Duodenal mucosa (tissue), 2 donors: Measurements from ENCODE around the gene CADM1.

ENCODE experiments used
- H3K27ac ChIP-seq: one replicate; pipeline ENCODE4 v1.7.0; 2013; ENCODE audit warnings: low read depth, low read length
- H3K27me3 ChIP-seq, 2 donors: one replicate each; pipeline ENCODE4 v1.7.0; 2013; ENCODE audit warnings: low read length in 2 of 2, control low read depth in 1 of 2; ENCODE audit not compliant: insufficient read depth in 2 of 2, control insufficient read depth in 1 of 2
- H3K36me3 ChIP-seq, 2 donors: one replicate each; pipeline ENCODE4 v1.7.0; 2013; ENCODE audit warnings: low read length in 2 of 2, control low read depth in 1 of 2; ENCODE audit not compliant: insufficient read depth in 2 of 2, control insufficient read depth in 1 of 2
- H3K4me1 ChIP-seq, 2 donors: one replicate each; pipeline ENCODE4 v1.7.0; 2013; ENCODE audit warnings: low read length in 2 of 2, control low read depth in 1 of 2; ENCODE audit not compliant: insufficient read depth in 2 of 2, control insufficient read depth in 1 of 2
- H3K4me3 ChIP-seq, 2 donors: one replicate each; pipeline ENCODE4 v1.7.0; 2013; ENCODE audit warnings: low read length in 2 of 2, low read depth in 1 of 2
- H3K9ac ChIP-seq, 2 donors: one replicate each; pipeline ENCODE4 v1.7.0; 2013; ENCODE audit warnings: low read length in 2 of 2, low read depth in 1 of 2
- H3K9me3 ChIP-seq, 2 donors: one replicate each; pipeline ENCODE4 v1.7.0; 2013; ENCODE audit warnings: low read length in 2 of 2, control low read depth in 1 of 2; ENCODE audit not compliant: control insufficient read depth in 1 of 2

The CADM1 gene

DNA sequence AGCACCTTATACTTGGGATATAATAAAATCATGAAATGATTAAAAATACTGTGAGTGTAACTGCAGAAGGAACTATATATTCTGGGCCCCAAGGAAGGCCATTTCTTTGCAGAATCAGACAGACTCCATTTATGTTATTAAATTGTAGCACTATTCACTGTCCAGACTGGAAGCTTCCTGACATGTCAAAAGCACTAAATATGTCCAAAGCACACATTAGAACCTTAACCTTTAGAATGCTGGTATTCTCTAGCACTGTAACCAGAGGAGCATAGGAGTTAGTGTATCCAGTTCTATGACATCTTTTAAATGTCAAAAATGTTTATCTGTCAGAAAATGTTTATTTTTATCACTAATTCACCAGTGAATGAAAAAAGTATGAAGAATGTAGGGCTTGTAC is 246.9 kb downstream of the CADM1 start:
- Histone ChIP-seq H3K4me3 (no peak overlapping the region), H3K27ac (no peak overlapping the region), H3K9ac (no peak overlapping the region), H3K36me3 (no peaks in the 10 kb centered on the region), H3K4me1 (no peaks in the 10 kb centered on the region), H3K9me3 (no peaks in the 10 kb centered on the region), H3K27me3 (no peaks in the 10 kb centered on the region)

DNA sequence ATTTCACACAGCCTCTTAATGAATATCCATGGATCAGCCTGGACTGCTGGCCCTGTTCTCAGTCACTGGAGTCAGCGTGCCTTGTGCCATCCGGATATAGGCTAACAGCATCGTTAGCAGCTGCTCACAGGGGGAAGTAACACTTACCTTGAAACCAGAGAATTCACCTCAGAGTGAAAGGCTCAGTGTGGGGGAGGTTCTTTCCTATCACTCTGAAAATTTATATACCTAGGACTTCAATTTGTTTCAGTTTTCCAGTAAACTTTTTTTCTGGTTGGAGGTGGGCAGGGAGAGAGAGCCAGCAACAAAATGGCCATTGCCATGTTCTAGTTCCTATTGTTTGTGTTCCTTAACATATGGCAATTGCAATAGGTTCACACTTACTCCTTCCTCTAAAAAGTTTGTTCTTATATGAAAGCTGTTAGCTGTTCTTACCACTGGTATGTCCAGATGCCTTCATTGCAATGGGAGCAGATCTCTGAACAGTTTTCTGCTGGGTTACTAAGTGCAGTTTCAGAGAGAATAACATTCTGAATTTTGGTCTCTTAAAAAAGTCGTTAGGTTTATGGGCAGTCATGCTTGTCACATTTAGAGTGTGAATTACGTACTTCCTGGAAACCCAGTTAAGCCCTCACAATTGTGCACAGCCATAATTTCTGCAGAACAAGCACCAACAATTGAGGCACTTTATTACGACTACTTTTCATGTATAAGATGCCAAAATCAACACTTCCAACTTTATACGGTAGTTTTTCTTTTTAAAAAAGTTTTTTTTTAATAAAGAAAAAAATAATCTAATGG is 247.6 kb downstream of the CADM1 start:
- H3K4me1 ChIP-seq, result no peaks in the 10 kb centered on the region
- H3K4me3 ChIP-seq, result no peak overlapping the region
- H3K27me3 ChIP-seq, result no peaks in the 10 kb centered on the region
- H3K36me3 ChIP-seq, result no peaks in the 10 kb centered on the region
- H3K9ac ChIP-seq, result no peak overlapping the region
- H3K27ac ChIP-seq, result no peak overlapping the region
- no peaks in the 10 kb centered on the region for H3K9me3 ChIP-seq

GRCh38 chr11:115255006-115255762 is 249.0 kb downstream of the CADM1 start:
- Histone ChIP-seq H3K36me3 (no peaks in the 10 kb centered on the region), H3K9ac (no peak overlapping the region), H3K9me3 (no peaks in the 10 kb centered on the region), H3K27ac (no peak overlapping the region), H3K4me1 (no peaks in the 10 kb centered on the region), H3K27me3 (no peaks in the 10 kb centered on the region), H3K4me3 (no peak overlapping the region)

GRCh38 chr11:115251126-115251525 is 253.1 kb downstream of the CADM1 start:
- no peaks in the 10 kb centered on the region for H3K4me1 ChIP-seq
- no peak overlapping the region for H3K4me3 ChIP-seq
- H3K9me3 ChIP-seq, result no peaks in the 10 kb centered on the region
- H3K27ac ChIP-seq, result no peak overlapping the region
- no peaks in the 10 kb centered on the region for H3K27me3 ChIP-seq
- H3K9ac ChIP-seq, result no peak overlapping the region
- no peaks in the 10 kb centered on the region for H3K36me3 ChIP-seq

DNA sequence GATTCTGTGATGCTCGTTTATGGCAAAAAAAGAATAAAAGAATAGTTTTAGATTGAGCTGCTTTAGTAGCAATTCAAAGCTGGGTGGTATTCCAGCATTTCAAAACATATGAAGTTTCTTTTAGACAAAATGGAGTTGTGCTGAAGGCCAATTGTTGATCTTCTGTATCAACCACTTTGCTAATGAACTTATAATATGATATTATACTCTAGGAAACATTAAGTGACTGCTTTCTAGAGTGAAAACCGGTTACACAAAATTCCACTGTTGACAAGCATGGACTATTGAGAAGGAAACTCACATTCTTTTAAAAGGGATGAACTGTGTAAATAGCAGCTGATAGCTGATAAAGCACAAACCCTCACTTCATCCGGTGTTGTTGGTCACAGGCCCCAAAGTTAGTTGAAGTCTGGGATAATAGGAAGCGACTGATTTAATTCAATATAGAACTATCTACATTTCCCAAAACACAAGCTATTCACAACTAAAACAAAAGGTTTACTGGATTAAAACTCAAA is 255.1 kb downstream of the CADM1 start:
- no peak overlapping the region for H3K9ac ChIP-seq
- H3K4me3 ChIP-seq, result no peak overlapping the region
- no peaks in the 10 kb centered on the region for H3K4me1 ChIP-seq
- no peak overlapping the region for H3K27ac ChIP-seq
- no peaks in the 10 kb centered on the region for H3K9me3 ChIP-seq
- no peaks in the 10 kb centered on the region for H3K27me3 ChIP-seq
- H3K36me3 ChIP-seq, result no peaks in the 10 kb centered on the region

- no peak overlapping the region for H3K4me3 ChIP-seq
- no peak overlapping the region for H3K9ac ChIP-seq
- no peaks in the 10 kb centered on the region for H3K9me3 ChIP-seq
- no peaks in the 10 kb centered on the region for H3K4me1 ChIP-seq
- H3K36me3 ChIP-seq, result no peaks in the 10 kb centered on the region
- no peaks in the 10 kb centered on the region for H3K27me3 ChIP-seq
- H3K27ac ChIP-seq, result no peak overlapping the region
These were observed 256.3 kb downstream of the CADM1 start for GRCh38 chr11:115247953-115248352.

GRCh38 chr11:115247361-115247760 is 256.9 kb downstream of the CADM1 start:
- Histone ChIP-seq H3K9ac (no peak overlapping the region), H3K4me3 (no peak overlapping the region), H3K4me1 (no peaks in the 10 kb centered on the region), H3K27me3 (no peaks in the 10 kb centered on the region), H3K9me3 (no peaks in the 10 kb centered on the region), H3K27ac (no peak overlapping the region), H3K36me3 (no peaks in the 10 kb centered on the region)

DNA sequence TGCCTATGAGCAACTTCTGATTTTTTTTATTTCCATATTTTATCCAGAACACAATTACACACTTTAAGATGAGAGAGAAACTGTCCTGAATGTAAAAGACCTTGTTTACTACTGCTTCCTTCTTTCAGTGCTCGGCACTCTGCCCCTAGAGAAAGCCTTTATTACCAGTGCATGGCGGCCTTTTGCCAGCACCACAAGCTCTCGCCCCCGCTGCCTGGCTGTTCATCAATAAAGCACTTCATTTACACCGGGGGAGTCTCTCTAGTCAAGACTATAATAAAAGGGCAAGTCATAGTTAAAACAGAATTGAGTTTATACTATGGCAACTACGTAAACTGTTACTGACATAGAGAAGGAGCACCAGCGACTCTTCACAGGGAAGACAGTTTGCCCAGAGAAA is 259.5 kb downstream of the CADM1 start:
- Histone ChIP-seq H3K4me1 (no peaks in the 10 kb centered on the region), H3K4me3 (no peak overlapping the region), H3K9me3 (no peaks in the 10 kb centered on the region), H3K36me3 (no peaks in the 10 kb centered on the region), H3K9ac (no peak overlapping the region), H3K27me3 (no peaks in the 10 kb centered on the region), H3K27ac (no peak overlapping the region)

DNA sequence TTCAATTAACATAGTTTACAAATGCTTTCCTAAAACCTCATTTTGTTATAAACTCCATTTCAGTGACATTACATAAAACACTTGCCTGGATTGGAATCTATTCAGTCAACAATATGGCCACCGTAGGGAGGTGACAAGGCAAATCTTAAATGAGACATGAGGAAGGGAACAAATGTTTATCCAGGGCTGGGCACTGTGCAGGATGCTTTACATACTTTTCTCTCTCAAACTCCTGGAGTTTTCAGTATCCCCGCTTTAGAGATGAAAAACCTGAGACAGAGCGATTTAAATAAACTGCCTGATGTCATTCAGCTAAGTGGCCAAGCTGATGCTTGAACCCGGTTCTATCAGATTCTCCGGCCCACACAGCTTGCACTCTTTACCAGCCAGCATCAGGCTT is 259.9 kb downstream of the CADM1 start:
- Histone ChIP-seq H3K9me3 (no peaks in the 10 kb centered on the region), H3K4me3 (no peak overlapping the region), H3K9ac (no peak overlapping the region), H3K4me1 (no peaks in the 10 kb centered on the region), H3K27me3 (no peaks in the 10 kb centered on the region), H3K36me3 (no peaks in the 10 kb centered on the region), H3K27ac (no peak overlapping the region)

DNA sequence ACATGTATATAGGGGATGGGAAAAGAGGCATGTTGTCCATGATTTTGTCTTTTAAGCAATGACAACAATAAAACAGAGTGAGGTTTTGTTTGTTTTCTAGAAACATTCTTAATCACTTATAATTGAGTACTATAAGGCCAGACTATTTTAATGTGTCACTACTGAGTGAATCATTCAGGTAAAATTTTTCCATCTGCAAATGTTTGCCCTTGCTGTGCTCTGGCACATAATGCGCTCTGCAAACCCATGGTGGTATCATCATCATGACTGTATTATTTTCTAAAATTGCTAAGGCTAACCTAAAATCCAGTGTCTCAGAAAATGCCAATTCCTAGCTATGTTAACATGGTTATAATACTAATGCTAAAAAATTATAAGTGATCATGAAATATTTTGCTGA is 261.2 kb downstream of the CADM1 start:
- no peak overlapping the region for H3K9ac ChIP-seq
- no peaks in the 10 kb centered on the region for H3K9me3 ChIP-seq
- H3K4me1 ChIP-seq, result no peaks in the 10 kb centered on the region
- H3K27ac ChIP-seq, result no peak overlapping the region
- no peaks in the 10 kb centered on the region for H3K27me3 ChIP-seq
- no peaks in the 10 kb centered on the region for H3K36me3 ChIP-seq
- H3K4me3 ChIP-seq, result no peak overlapping the region
